ENCODE data around the gene SCN1A. TPM values are rescaled to one million over a fixed set of nuclear protein-coding genes. Genes with fewer than 3 reads are reported as not detected.

Gene SCN1A
- polyA plus RNA-seq, 1 of the 3 experiments (the other 2 are of a cell fraction) = not detected

DNA sequence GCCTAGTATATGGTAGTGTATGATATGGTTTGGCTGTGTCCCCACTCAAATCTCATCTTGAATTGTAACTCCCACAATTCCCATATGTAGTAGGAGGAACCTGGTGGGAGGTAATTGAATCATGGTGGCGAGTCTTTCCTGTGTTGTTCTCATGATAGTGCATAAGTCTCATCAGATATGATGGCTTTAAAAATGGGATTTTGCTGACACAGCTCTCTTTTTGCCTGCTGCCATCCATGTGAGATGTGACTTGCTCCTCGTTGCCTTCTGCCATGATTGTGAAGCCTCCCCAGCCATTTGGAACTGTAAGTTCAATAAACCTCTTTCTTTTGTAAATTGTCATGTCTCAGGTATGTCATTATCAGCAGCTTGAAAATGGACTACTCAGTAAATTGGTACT is 9.5 kb upstream of the SCN1A start (continued):
- TF ChIP-seq, protein P1, sequence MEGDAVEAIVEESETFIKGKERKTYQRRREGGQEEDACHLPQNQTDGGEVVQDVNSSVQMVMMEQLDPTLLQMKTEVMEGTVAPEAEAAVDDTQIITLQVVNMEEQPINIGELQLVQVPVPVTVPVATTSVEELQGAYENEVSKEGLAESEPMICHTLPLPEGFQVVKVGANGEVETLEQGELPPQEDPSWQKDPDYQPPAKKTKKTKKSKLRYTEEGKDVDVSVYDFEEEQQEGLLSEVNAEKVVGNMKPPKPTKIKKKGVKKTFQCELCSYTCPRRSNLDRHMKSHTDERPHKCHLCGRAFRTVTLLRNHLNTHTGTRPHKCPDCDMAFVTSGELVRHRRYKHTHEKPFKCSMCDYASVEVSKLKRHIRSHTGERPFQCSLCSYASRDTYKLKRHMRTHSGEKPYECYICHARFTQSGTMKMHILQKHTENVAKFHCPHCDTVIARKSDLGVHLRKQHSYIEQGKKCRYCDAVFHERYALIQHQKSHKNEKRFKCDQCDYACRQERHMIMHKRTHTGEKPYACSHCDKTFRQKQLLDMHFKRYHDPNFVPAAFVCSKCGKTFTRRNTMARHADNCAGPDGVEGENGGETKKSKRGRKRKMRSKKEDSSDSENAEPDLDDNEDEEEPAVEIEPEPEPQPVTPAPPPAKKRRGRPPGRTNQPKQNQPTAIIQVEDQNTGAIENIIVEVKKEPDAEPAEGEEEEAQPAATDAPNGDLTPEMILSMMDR (IDR thresholded peaks at IDR 0.05) = no peak

DNA sequence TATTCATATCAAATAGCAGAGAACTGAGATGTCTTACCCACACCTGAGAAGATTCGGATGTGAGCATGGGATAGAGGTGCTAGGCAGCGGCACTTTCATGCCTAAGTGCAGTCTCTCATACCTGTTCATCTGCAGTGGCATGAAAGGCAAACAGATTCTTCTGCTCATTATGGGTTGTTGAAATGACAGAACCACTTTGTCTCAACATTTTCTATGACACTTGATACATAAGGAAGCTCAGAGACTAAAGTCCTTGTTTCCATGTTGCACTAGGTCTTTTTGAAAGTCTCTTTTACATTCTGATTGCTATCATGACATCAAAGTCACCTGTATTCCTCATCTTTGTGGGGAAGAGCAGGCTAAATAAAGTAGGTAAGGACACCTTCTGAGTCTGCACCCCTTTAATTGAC is 8.0 kb upstream of the SCN1A start:
- Histone ChIP-seq H3K36me3 (replicated peaks in 1 of 2; ENCODE audit: control insufficient read depth in 1 of 2, insufficient read depth in 2 of 2, low read length in 1 of 2) (no peaks in the 10 kb centered on the region), H2AFZ (ENCODE audit: low read depth) (no peak overlapping the region), H3K79me2 (ENCODE audit: insufficient read depth) (no peaks in the 10 kb centered on the region), H4K20me1 (ENCODE audit: insufficient read depth) (no peaks in the 10 kb centered on the region), H3K9me3 (no peaks in the 10 kb centered on the region), H3K4me1 (ENCODE audit: control insufficient read depth in 1 of 2, insufficient read depth in 2 of 2, low read depth in 1 of 2, low read length in 1 of 2) (peaks cover 0 to 3% of the 10 kb centered on the region in 2 experiments; a peak in 2 of 4 replicates), H3K4me3 (ENCODE audit: low read depth in 2 of 2, low read length in 1 of 2) (no peak overlapping the region), H3K9me2 (no peaks in the 10 kb centered on the region), H3K27me3 (ENCODE audit: insufficient read depth) (no peaks in the 10 kb centered on the region), H3K9ac (no peak overlapping the region), H3F3A (replicated peaks; ENCODE audit: insufficient read depth) (no peaks in the 10 kb centered on the region), H3K4me2 (no peak overlapping the region), H3K27ac (ENCODE audit: low read depth in 2 of 2, low read length in 1 of 2) (no peak overlapping the region)
- CTCF ChIA-PET = interaction anchor here (1.3 to 1.4 kb wide), 2 partner anchors 8 to 182 kb away, joined by 4 to 6 read pairs; partner anchors contain the start of genes SCN1A and TTC21B
- DNase-seq = no peak
- TF ChIP-seq GATA2 (CRISPR knock-in tag; IDR thresholded peaks at IDR 0.05) (no peak), SIN3A (IDR thresholded peaks at IDR 0.05; ENCODE audit: borderline replicate concordance, low read depth, low read length) (no peak), MEF2A (IDR thresholded peaks at IDR 0.05; ENCODE audit: borderline replicate concordance, low read depth) (no peak), ELF1 (IDR thresholded peaks at IDR 0.05) (no peak), TAF1 (IDR thresholded peaks at IDR 0.05; ENCODE audit: borderline replicate concordance, low read depth, low read length) (no peak), POLR2AphosphoS5 (IDR thresholded peaks at IDR 0.05; ENCODE audit: low read depth, low read length) (no peak), RCOR1 (IDR thresholded peaks at IDR 0.05; ENCODE audit: low read length) (no peak), RXRA (IDR thresholded peaks at IDR 0.05; ENCODE audit: borderline replicate concordance, low read depth) (no peak)
- TF ChIP-seq, protein P2, sequence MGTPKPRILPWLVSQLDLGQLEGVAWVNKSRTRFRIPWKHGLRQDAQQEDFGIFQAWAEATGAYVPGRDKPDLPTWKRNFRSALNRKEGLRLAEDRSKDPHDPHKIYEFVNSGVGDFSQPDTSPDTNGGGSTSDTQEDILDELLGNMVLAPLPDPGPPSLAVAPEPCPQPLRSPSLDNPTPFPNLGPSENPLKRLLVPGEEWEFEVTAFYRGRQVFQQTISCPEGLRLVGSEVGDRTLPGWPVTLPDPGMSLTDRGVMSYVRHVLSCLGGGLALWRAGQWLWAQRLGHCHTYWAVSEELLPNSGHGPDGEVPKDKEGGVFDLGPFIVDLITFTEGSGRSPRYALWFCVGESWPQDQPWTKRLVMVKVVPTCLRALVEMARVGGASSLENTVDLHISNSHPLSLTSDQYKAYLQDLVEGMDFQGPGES (IDR thresholded peaks at IDR 0.05; ENCODE audit: low read depth, low read length) = no peak
- WGBS (ENCODE audit: low lambda C conversion rate) = 71% methylated on average over 2 of the region's 2 CpGs
- POLR2A ChIA-PET = no interaction called here

DNA sequence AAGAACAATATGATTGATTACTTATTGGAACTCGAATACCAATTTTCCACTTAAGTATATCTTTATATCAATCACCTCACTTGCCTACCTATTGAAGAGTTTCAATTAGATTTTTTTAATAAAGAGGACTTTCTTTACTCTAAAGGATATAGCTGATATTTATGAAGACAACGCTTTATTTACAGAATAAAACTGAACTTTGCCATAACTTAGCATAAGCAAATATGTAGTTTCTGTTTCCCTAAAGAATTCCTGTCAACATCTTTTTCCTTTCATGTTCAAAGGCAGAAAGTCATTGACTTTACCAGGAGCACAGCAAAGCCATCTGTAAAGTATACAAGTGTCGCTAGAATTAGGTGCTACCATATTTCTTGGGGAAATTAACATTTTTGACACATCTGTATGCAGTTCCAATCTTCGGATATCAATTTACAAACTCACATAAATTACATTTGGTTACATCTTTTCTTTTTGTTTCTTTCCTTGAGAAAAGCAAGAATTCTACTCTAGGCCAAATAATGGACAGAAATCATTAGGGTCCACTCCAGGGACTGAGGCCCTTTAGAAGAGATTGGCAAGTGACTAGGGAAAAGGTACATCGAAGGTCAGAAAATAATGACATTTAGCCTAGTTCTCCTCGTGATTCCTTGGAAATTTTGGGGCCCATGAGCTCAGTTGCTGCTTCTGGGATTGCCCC is 7.5 kb upstream of the SCN1A start:
- no peaks in the 10 kb centered on the region for H3F3A ChIP-seq (replicated peaks; ENCODE audit: insufficient read depth)
- H3K79me2 ChIP-seq (ENCODE audit: insufficient read depth) = no peaks in the 10 kb centered on the region
- DNase-seq = no peak
- no peak overlapping the region for H3K4me2 ChIP-seq
- H3K27ac ChIP-seq (ENCODE audit: low read depth in 2 of 2, low read length in 1 of 2) = no peak overlapping the region
- no peaks in the 10 kb centered on the region for H3K9me2 ChIP-seq
- H3K36me3 ChIP-seq (replicated peaks in 1 of 2; ENCODE audit: control insufficient read depth in 1 of 2, insufficient read depth in 2 of 2, low read length in 1 of 2) = no peaks in the 10 kb centered on the region
- 60% methylated on average over 6 of the region's 6 CpGs for WGBS (ENCODE audit: low lambda C conversion rate)
- no peak overlapping the region for H3K4me3 ChIP-seq (ENCODE audit: low read depth in 2 of 2, low read length in 1 of 2)
- H3K9ac ChIP-seq = no peak overlapping the region
- H3K27me3 ChIP-seq (ENCODE audit: insufficient read depth) = no peaks in the 10 kb centered on the region
- POLR2A ChIA-PET = no interaction called here
- no peak overlapping the region for H2AFZ ChIP-seq (ENCODE audit: low read depth)
- H3K4me1 ChIP-seq (ENCODE audit: control insufficient read depth in 1 of 2, insufficient read depth in 2 of 2, low read depth in 1 of 2, low read length in 1 of 2) = peaks cover 0 to 3% of the 10 kb centered on the region in 2 experiments; a peak in 2 of 4 replicates
- no peaks in the 10 kb centered on the region for H3K9me3 ChIP-seq
- no peaks in the 10 kb centered on the region for H4K20me1 ChIP-seq (ENCODE audit: insufficient read depth)
- CTCF ChIA-PET = interaction anchor here (0.9 to 1.4 kb wide), 3 partner anchors 7 to 284 kb away, joined by 3 to 6 read pairs (median 4); partner anchors contain the start of genes SCN1A and TTC21B
- no peak for TF ChIP-seq MEF2A (IDR thresholded peaks at IDR 0.05; ENCODE audit: borderline replicate concordance, low read depth)
- no peak for TF ChIP-seq POLR2AphosphoS5 (IDR thresholded peaks at IDR 0.05; ENCODE audit: low read depth, low read length)
- TF ChIP-seq, protein P3, sequence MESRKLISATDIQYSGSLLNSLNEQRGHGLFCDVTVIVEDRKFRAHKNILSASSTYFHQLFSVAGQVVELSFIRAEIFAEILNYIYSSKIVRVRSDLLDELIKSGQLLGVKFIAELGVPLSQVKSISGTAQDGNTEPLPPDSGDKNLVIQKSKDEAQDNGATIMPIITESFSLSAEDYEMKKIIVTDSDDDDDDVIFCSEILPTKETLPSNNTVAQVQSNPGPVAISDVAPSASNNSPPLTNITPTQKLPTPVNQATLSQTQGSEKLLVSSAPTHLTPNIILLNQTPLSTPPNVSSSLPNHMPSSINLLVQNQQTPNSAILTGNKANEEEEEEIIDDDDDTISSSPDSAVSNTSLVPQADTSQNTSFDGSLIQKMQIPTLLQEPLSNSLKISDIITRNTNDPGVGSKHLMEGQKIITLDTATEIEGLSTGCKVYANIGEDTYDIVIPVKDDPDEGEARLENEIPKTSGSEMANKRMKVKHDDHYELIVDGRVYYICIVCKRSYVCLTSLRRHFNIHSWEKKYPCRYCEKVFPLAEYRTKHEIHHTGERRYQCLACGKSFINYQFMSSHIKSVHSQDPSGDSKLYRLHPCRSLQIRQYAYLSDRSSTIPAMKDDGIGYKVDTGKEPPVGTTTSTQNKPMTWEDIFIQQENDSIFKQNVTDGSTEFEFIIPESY (IDR thresholded peaks at IDR 0.05; ENCODE audit: borderline replicate concordance, low read depth) = no peak
- no peak for TF ChIP-seq GATA2 (CRISPR knock-in tag; IDR thresholded peaks at IDR 0.05)
- TF ChIP-seq RFX5 (IDR thresholded peaks at IDR 0.05; ENCODE audit: low read length) = no peak
- TF ChIP-seq ELF1 (IDR thresholded peaks at IDR 0.05) = no peak
- no peak for TF ChIP-seq RAD21 (IDR thresholded peaks at IDR 0.05; ENCODE audit: low read length)
- TF ChIP-seq FOSL2 (IDR thresholded peaks at IDR 0.05; ENCODE audit: borderline replicate concordance, low read depth) = no peak
- TF ChIP-seq, protein P4, sequence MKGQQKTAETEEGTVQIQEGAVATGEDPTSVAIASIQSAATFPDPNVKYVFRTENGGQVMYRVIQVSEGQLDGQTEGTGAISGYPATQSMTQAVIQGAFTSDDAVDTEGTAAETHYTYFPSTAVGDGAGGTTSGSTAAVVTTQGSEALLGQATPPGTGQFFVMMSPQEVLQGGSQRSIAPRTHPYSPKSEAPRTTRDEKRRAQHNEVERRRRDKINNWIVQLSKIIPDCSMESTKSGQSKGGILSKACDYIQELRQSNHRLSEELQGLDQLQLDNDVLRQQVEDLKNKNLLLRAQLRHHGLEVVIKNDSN (IDR thresholded peaks at IDR 0.05; ENCODE audit: borderline replicate concordance, low read depth) = no peak
- no peak for TF ChIP-seq EZH2phosphoT487 (IDR thresholded peaks at IDR 0.05; ENCODE audit: borderline replicate concordance, low read depth)
- TF ChIP-seq GABPA (IDR thresholded peaks at IDR 0.05; ENCODE audit: low read depth) = no peak
- TF ChIP-seq CHD2 (IDR thresholded peaks at IDR 0.05; ENCODE audit: low read length, partially characterized antibody) = no peak
- TF ChIP-seq, protein P5, sequence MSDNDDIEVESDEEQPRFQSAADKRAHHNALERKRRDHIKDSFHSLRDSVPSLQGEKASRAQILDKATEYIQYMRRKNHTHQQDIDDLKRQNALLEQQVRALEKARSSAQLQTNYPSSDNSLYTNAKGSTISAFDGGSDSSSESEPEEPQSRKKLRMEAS (IDR thresholded peaks at IDR 0.05; ENCODE audit: low read depth) = no peak

Measured in SK-N-SH (cell line).